Activated CD8-positive, alpha-beta memory T cell treated with anti-CD3 and anti-CD28 coated beads, Interleukin-2, amount 50 U/mL, for 4 hours (primary cell): ENCODE results near the gene ZNF787.
"Not testable (repeated sequence)": the region's sequence is repeated elsewhere in the genome, so short reads cannot be mapped to it uniquely, and the experiment has no call there.

ENCODE experiments used
- DNase-seq: peaks from one replicate; pipeline ENCODE4 v3.0.0-alpha.2; 2020

The ZNF787 gene

DNA sequence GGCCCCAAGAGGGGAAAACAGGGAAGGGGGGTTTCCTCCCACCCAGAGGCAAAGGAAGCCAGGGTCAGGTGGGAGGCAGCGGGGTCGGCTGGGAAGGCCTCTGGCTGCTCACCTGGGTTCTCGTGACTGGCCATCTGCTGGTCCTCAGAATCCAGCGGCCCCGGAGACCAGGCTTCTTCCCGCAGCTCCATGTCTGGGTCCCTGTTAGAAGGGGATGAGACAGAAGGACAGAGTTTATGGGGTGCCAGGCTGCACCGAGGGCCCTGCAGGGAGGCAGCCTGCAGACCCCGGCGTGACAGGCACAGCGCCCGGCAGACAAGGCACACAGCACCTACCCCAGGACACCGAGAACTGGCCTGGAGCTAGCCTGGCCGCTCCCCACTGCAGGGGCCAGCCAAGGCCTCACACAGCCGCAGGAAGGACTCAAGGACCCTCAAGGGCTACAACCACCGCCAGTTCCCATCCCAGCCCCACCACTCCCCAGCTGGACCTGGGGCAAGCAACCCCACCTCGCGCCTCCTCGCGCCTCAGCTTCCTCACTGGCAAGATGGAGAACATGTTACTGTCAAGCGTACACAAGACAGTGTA, 18.0 kb downstream of the ZNF787 start:
- DNase-seq = no peak

GRCh38 chr19:56101746-56102535, 19.2 kb downstream of the ZNF787 start:
- no peak for DNase-seq

- DNase-seq = no peak
Observed at GRCh38 chr19:56101095-56101494, 20.0 kb downstream of the ZNF787 start.

- no peak for DNase-seq
Observed at GRCh38 chr19:56099638-56100539, 21.2 kb downstream of the ZNF787 start.

DNA sequence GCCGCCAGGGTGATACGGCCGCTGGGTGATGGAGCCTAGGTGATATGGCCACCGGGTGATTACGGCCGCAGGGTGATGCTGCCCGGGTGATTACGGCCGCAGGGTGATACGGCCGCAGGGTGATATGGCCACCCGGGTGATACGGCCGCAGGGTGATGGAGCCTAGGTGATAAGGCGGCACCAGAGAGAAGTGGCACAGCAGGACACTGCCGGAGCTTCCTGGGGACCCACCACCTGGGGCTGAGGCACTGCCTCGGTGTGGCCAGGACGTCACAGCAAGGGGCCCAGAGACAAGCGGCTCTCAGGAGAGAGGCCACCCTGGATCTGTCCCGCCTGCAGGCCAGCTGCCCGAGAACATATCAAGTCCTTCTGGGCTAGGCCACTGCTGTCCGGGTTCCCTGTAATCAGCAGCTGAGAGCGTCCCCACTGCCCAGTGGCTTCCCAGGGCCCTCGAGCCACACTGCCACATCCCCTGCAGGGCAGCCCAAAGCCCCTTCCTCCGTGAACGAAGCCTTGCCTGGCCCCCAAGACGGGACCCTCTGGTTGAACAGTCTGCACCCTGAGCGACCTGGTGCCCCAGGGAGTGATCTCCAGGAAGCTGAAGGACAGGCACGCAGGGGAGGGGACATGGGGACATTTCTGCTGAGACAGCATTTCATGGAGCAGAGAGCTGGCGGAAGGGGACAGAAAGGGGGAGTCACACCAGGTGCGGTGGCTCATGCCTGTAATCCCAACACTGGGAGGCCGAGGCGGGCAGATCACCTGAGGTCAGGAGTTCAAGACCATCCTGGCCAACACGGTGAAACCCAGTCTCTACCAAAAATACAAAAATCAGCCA, 22.1 kb downstream of the ZNF787 start:
- no peak for DNase-seq

DNA sequence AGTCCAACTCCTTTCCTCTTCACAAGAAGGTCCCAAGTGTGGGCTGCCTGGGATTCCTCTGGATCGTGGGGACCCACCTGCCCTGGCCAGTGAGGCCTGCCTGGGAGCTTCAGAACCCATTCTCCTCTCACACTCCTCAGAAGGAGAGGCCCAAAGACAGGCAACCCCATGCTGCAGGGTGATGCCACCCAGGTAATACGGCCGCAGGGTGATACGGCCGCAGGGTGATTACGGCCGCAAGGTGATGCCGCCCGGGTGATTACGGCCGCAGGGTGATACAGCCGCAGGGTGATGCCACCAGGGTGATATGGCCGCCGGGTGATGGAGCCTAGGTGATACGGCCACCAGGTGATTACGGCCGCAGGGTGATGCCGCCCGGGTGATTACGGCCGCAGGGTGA, 22.9 kb downstream of the ZNF787 start:
- DNase-seq = not testable (repeated sequence)

- no peak for DNase-seq
Observed at GRCh38 chr19:56097776-56098175, 23.3 kb downstream of the ZNF787 start.

GRCh38 chr19:56097306-56097705, 23.8 kb downstream of the ZNF787 start:
- DNase-seq = no peak

DNA sequence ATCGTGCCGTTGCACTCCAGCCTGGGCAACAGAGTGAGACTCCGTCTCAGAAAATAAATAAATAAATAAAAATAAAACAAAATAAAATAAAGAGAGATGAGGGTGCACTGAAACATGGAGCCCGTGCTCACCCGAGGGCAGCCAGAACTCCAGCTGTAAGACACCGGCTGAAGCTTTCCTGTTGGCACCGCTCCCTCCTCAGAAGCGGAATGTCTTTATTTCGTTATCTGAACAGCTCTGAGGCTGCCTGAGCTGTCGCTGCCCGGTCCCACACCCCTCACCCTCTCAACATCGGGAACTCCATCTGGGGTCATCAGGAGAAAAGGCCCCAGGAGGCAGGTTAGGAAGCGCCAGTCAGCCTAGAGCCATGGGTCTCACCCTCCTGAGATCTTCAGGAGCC, 24.4 kb downstream of the ZNF787 start:
- DNase-seq = no peak

DNA sequence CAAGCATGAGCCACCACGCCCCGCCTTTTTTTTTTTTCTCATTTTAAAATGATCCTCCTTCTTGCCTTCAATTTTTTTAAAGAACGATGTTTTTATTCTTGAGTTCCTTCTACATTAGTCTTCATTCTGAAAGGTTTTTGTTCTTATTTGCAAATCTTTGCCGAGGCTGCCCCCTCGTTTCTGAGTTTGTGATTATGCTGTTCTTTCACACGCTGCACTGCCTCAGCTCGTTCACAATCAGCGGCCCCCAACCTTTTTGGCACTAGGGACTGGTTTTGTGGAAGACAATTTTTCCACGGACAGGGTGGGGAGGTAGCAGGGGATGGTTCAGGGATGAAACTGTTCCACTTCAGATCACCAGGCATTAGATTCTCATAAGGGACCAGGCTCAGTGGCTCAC, 26.6 kb downstream of the ZNF787 start:
- DNase-seq = no peak

GRCh38 chr19:56092685-56093631, 28.1 kb downstream of the ZNF787 start:
- DNase-seq = no peak

DNA sequence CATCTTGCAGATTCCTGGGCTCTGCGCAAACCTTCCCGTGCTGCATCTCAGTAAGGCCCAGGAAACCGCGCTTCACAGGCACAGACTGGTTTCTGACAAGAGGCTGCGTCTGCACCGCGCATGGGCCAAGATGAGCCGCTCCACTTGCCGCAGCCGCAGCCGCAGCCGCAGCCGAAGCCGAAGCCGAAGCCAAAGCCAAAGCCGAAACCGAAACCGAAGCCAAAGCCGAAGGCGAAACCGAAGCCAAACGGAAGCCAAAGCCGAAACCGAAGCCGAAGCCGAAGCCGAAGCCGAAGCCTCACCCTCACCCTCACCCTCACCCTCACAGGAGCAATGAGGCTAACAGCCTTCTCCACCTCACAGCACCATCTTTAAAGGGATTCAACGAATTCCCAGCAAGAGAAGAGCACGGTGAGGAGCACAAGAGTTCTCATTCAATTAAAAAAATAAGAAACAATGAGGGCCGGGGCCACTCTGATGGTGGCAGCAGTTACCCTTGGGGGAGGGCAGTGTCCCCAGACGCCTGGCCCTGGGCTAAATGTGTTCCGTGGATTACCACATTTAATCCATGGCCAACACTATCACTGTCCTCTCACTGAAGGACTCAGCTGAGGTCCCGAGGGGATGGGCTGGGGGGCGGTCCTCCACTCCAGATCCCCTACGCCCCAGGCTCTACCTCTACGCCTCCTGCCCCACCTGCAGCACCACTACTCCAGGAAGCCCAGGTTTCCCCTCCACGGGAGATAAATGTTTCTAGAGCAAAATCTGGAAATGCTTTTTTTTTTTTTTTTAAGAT, 29.1 kb downstream of the ZNF787 start:
- no peak for DNase-seq

DNA sequence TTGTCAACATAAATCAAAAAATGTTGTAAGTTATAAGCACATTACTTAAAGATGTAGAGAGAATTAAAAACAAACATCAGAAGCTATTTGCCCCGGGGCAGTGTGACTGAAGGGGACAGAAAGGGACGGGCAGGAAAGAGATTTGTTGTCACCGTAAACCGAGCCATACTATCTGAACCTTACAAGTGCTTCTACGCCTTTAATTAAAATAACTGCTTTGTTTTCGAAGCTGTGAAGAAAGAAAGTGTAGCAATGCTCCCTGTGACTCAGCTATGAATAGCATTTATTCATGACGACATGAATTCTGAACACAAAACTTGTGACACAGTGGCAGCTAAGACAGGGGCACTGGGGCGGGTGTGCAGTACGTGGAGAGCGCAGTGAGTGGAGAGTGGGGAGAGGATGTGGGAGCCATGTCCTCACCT, 30.0 kb downstream of the ZNF787 start:
- DNase-seq = no peak

- DNase-seq = no peak
Observed at GRCh38 chr19:56089344-56089743, 31.8 kb downstream of the ZNF787 start.

DNA sequence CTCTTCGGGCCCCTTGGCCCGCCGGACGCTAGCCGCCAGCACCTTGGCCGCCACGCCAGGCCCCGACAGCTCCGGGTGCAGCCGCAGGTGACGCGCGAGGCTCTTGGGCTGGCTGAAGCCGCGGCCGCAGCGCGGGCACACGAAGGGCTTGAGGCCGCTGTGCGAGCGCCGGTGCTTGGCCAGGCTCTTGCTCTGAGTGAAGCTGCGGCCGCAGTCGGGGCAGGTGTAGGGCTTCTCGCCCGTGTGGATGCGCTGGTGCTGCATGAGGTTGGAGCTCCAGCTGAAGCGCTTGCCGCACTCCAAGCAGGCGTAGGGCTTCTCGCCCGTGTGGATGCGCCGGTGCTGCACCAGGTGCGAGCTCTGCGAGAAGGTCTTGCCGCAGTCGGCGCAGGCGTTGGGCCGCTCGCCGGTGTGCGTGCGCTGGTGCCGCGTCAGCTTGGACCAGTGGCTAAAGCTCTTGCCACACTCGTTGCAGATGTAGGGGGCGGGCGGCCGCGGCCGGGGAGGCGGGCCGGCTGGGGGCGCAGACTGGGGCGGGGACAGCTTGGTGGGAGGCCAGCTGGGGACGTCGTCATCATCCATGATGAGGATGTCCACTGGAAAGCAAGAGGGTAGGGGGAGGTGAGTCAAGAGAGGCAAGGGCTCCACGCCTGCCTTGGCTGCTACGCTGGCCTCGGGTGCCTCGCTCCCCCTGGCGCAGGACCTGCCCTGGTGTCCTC, 32.4 kb downstream of the ZNF787 start:
- no peak for DNase-seq

- DNase-seq = no peak
Observed at GRCh38 chr19:56087647-56088496, 33.2 kb downstream of the ZNF787 start.

DNA sequence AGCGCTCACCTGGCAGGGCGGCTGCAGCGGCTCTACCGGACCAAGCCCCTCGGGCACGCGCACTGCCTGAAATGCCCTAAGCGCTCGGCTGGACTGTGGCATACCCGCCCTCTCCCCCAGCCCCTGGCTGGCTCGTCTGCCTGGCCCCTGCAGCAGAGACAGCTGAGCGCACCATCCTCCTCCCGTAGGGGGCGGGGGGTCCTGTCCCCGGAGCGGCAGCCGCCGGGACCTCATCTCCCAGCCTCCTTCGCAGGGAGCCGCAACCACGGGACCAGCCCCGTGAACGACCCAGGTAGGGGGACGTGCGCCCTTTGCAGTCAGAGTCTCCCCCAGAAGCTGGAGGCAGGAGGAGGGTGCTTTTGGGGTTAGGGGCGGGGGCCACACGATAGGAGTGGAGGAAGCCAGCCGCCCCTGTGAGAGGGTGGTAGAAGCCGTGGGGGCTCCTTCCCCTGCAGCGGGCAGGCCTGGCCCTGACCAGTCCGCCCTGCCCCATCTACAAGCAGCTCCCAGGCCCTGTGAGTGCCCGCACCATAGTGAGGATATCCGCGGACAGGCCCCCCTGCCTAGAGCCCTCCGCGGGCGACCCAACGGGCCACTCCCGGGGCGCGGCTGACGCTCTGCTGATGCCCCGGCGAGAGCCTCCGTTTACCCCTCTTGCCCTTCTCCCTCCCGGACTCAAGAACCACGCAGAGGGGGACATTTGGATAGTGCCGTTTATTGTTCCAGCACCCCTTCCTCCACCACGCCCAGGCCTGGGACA, 34.2 kb downstream of the ZNF787 start:
- DNase-seq = no peak
